ENCODE data around the gene WNT11. TPM values are rescaled to one million over a fixed set of nuclear protein-coding genes. Genes with fewer than 3 reads are reported as not detected.

Gene WNT11
- not detected for total RNA-seq

- H3K27me3 Mint-ChIP-seq = peaks cover 64% of the 10 kb centered on the region
- peak within 1 kb of the TSS; percentile 72 for H3K4me3 Mint-ChIP-seq
- no peak within 1 kb of the TSS for H3K27ac Mint-ChIP-seq
- H3K9me3 Mint-ChIP-seq = no peaks in the 10 kb centered on the region
- peak; percentile 43 for DNase-seq
- no peaks in the 10 kb centered on the region for H3K36me3 Mint-ChIP-seq
- H3K4me1 Mint-ChIP-seq = peaks cover 18% of the 10 kb centered on the region
These were observed at the start of gene WNT11 for GRCh38 chr11:76206327-76207081. Gene WNT11 (minus strand): TSS chr11:76206502. CDS start chr11:76206407, 95 bp downstream.

DNA sequence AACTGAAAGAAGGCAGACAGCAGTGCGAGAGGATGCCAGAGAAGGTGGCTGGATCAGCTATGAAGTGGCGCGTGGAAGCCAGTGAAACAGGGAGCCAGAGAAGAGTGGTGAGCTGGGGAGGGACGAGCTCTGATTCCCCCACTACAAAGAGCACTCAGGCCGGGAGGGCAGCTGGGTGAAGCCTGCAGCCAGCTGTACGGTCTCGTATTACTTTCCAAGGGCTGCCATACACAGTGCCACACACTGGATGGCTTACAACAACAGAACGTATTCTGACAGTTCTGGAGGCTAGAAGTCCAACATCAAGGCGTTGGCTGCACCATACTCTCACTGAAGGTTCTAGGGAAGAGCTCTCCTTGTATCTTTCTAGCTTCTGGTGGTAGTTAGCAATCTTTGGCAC is 47.1 kb upstream of the WNT11 start:
- Mint-ChIP-seq H3K4me1 (no peaks in the 10 kb centered on the region), H3K27ac (peak overlapping the region; percentile 12), H3K27me3 (no peaks in the 10 kb centered on the region), H3K36me3 (no peaks in the 10 kb centered on the region), H3K9me3 (no peaks in the 10 kb centered on the region), H3K4me3 (no peak overlapping the region)
- no peak for DNase-seq

DNA sequence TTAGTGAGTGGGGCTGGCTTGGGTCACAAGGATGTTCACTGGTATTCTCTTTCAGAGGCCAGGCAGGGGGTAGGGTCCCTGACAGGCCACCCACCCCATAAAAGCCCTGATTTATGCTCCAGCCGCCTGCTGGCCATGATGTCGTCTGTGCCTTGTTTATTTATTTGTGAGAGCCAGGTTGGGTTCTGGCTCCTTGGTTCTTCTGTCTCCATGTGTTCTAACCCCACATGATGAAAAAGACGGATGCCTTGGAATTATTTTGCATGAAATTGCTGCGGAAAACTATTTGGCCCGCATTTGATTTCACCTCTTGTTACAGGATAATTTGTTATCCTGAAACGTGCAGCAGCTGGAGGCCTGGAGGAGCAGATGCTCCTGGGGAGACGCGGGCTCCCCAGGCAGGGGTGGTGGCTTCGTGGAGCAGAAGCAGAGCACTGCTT is 46.3 kb upstream of the WNT11 start:
- Mint-ChIP-seq H3K27me3 (no peaks in the 10 kb centered on the region), H3K4me3 (no peak overlapping the region), H3K36me3 (no peaks in the 10 kb centered on the region), H3K4me1 (no peaks in the 10 kb centered on the region), H3K9me3 (no peaks in the 10 kb centered on the region), H3K27ac (no peak overlapping the region)
- DNase-seq = no peak

- Mint-ChIP-seq H3K4me3 (no peak overlapping the region), H3K36me3 (no peaks in the 10 kb centered on the region), H3K9me3 (no peaks in the 10 kb centered on the region), H3K27me3 (no peaks in the 10 kb centered on the region), H3K4me1 (no peaks in the 10 kb centered on the region), H3K27ac (no peak overlapping the region)
- no peak for DNase-seq
These were observed 45.3 kb upstream of the WNT11 start for GRCh38 chr11:76251576-76251975.

DNA sequence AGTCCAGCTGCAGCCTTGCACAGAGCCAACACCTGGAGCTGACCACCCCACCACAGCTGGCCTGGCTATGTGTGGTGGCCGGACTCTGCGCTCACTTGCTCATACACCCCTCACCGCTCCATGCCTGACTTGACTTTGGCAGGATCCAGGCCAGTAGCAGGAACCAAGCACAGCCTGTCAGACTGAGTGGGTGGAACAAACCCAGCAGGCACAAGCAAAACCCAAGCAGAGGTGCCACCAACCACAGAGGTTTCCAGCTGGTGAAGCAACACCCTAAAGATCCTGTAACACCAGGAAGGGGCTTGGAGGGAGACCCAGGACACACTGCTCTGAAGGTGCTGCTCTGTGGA is 44.9 kb upstream of the WNT11 start:
- DNase-seq = no peak
- Mint-ChIP-seq H3K27me3 (no peaks in the 10 kb centered on the region), H3K4me1 (no peaks in the 10 kb centered on the region), H3K9me3 (no peaks in the 10 kb centered on the region), H3K36me3 (no peaks in the 10 kb centered on the region), H3K27ac (no peak overlapping the region), H3K4me3 (no peak overlapping the region)

- Mint-ChIP-seq H3K9me3 (no peaks in the 10 kb centered on the region), H3K27me3 (no peaks in the 10 kb centered on the region), H3K4me3 (no peak overlapping the region), H3K4me1 (no peaks in the 10 kb centered on the region), H3K27ac (no peak overlapping the region), H3K36me3 (no peaks in the 10 kb centered on the region)
- no peak for DNase-seq
These were observed 44.4 kb upstream of the WNT11 start for GRCh38 chr11:76250520-76251225.

DNA sequence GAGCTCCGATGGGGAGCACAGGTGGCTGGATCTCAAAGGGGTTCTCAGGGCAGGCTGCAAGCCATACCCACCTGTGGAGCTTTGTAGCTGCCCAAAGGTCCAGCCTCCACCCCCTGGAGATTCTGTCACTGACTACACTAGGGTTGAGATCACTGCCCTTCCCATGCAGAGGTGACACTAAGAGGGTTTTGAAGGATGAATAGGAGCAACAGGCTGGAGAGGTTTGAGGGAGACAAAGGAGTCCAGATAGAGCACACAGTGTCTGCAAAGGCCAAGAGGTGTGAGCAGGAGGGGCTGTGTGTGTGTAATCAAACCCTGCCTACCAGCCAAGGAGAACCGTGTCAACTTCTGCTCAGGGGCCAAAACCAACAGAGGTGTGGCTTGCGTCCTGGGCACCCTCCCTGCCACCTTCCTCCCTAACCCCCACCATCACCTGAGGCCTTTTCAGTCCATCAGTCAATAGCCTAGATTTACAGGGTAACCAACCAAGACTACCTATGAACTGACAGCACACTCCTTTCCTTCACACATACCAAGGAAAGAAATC is 43.0 kb upstream of the WNT11 start:
- Mint-ChIP-seq H3K27ac (peak overlapping the region; percentile 0), H3K4me3 (no peak overlapping the region), H3K36me3 (no peaks in the 10 kb centered on the region), H3K27me3 (no peaks in the 10 kb centered on the region), H3K4me1 (no peaks in the 10 kb centered on the region), H3K9me3 (no peaks in the 10 kb centered on the region)
- DNase-seq = no peak

DNA sequence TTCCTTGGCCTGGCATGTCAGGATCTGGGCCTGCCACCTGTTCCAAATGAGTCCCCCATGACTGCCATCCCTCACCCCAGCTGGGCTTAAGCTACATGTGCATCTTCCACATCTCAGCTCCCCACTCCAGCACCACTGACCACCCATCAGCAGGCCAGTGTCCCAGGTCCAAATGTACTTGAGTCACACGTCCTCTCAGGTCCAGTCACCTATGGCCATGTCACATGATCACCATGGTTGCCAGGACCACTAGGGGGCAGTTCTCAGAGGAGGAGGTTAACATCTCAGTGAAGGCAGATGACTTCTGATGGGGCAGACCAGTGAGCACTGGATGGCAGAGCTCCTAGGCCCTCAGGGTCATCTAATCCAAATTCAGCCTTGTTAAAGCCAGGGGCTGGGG is 41.9 kb upstream of the WNT11 start:
- H3K36me3 Mint-ChIP-seq = no peaks in the 10 kb centered on the region
- no peaks in the 10 kb centered on the region for H3K27me3 Mint-ChIP-seq
- no peak for DNase-seq
- H3K27ac Mint-ChIP-seq = no peak overlapping the region
- H3K9me3 Mint-ChIP-seq = no peaks in the 10 kb centered on the region
- H3K4me1 Mint-ChIP-seq = no peaks in the 10 kb centered on the region
- H3K4me3 Mint-ChIP-seq = no peak overlapping the region

DNA sequence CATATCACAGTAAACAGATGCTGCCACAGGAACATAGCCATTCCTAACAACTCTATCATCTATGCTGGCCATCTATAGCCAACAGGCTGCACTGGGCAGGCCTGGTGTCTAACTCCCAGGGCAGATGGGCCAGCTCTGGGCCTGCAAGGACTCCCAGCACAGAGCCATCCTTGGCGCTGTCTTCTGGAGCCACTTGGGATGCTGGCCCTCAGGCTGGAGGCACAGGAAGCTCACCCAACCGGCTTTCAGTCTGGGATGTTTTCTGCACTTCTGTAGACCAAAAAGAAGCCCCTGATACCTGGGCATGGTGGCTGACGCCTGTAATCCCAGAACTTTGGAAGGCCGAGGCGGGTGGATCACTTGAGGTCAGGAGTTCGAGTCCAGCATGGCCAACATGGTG is 40.8 kb upstream of the WNT11 start:
- Mint-ChIP-seq H3K27ac (no peak overlapping the region), H3K9me3 (no peaks in the 10 kb centered on the region), H3K4me3 (no peak overlapping the region), H3K4me1 (no peaks in the 10 kb centered on the region), H3K27me3 (no peaks in the 10 kb centered on the region), H3K36me3 (no peaks in the 10 kb centered on the region)
- DNase-seq = no peak

GRCh38 chr11:76246271-76246933 is 40.1 kb upstream of the WNT11 start:
- H3K4me1 Mint-ChIP-seq = no peaks in the 10 kb centered on the region
- no peak for DNase-seq
- no peaks in the 10 kb centered on the region for H3K27me3 Mint-ChIP-seq
- H3K27ac Mint-ChIP-seq = no peak overlapping the region
- H3K36me3 Mint-ChIP-seq = no peaks in the 10 kb centered on the region
- no peaks in the 10 kb centered on the region for H3K9me3 Mint-ChIP-seq
- H3K4me3 Mint-ChIP-seq = no peak overlapping the region

DNA sequence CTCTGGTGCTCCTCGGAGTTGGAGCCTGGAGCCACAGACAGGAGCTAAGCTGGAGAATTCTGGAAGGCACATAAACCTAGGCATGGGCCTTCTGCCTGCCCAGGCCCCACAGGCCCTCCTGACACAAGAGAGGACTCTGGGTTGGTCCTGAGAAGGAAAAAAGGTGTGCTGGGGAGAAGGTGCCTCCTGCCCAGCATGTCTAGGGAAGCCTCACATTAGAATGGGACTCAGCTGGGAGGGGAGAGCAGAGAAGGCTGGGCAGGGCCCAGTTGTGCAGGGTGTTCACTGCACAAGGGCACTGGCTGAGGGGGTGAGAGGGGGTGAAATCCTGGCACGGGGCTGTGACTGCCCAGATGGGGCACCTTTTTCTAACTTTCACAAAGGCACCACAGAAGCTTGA is 39.4 kb upstream of the WNT11 start:
- H3K9me3 Mint-ChIP-seq = no peaks in the 10 kb centered on the region
- no peak for DNase-seq
- no peaks in the 10 kb centered on the region for H3K4me1 Mint-ChIP-seq
- H3K27ac Mint-ChIP-seq = no peak overlapping the region
- H3K4me3 Mint-ChIP-seq = no peak overlapping the region
- H3K27me3 Mint-ChIP-seq = no peaks in the 10 kb centered on the region
- H3K36me3 Mint-ChIP-seq = no peaks in the 10 kb centered on the region

DNA sequence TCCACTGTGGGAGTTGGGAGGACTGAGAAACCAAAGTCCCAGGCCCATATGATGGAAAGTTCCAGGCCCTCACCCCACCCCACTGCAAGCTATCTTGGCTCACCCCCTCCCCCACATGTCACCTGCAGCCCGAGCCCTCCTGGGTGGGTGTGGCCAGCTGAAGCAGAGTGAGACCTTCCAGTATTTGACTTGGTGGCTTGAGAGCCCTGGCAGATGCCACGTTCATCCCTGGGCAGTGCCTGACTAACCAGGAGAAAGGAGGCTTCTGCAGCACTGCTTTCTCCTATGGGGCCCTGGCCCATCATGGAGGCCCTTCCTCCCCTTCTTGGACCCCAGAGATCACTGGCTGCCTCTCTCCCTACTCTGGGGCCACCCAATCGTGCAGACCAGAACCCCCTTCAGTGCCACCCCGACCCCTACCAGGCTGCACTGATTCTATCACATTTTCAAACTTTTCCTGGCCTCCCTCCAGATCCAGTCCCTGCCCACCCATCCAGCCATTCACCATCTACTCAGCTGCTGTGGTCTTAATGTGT is 38.1 kb upstream of the WNT11 start:
- Mint-ChIP-seq H3K27me3 (no peaks in the 10 kb centered on the region), H3K27ac (no peak overlapping the region), H3K36me3 (no peaks in the 10 kb centered on the region), H3K9me3 (no peaks in the 10 kb centered on the region), H3K4me1 (no peaks in the 10 kb centered on the region), H3K4me3 (no peak overlapping the region)
- no peak for DNase-seq

GRCh38 chr11:76243957-76244285 is 37.6 kb upstream of the WNT11 start:
- no peaks in the 10 kb centered on the region for H3K4me1 Mint-ChIP-seq
- no peaks in the 10 kb centered on the region for H3K36me3 Mint-ChIP-seq
- DNase-seq = no peak
- no peaks in the 10 kb centered on the region for H3K9me3 Mint-ChIP-seq
- H3K27me3 Mint-ChIP-seq = no peaks in the 10 kb centered on the region
- H3K27ac Mint-ChIP-seq = no peak overlapping the region
- no peak overlapping the region for H3K4me3 Mint-ChIP-seq

DNA sequence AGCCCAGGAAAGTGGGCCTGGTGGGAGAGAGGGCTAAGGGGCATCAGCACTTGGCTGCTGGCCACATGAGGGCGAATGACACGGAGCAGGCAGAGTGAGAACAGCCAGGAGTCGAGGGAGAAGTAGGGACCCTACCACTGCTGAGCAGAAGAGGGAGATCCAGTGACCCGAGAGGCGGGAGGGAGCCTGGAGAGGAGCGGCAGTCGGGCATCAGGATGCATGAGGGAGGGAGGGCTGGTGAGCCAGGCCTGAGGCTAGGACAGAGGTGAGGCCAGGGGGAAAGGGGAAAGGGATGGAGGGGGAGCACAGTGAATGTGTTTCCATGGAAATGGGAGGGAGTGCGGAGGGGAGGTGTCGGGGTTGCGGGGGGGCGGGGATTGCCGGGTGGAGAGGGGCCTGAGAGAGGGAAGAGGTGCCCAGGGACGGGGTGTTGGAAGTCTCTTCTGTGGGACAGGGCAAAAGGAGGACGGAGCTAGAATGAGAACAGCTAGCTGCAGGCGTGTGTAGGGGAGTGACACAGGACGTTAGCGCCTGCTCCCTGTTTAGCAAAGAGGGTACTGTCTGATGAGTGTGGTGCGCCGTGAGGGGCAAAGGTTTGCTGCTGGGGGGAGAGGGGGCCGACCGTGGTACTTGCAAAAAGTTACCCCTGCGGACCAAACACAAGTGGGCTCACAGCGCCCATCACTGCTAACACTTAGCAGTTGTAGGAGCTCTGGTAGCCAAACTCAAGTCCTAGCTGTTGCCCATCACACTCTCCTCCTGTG is 37.1 kb upstream of the WNT11 start:
- Mint-ChIP-seq H3K4me1 (no peaks in the 10 kb centered on the region), H3K9me3 (no peaks in the 10 kb centered on the region), H3K27ac (no peak overlapping the region), H3K27me3 (no peaks in the 10 kb centered on the region), H3K4me3 (no peak overlapping the region), H3K36me3 (no peaks in the 10 kb centered on the region)
- DNase-seq = no peak

Measured in activated naive CD8-positive, alpha-beta T cell treated with anti-CD3 and anti-CD28 coated beads for 36 hours (primary cell).